Thyroid gland (tissue), 4 donors: ENCODE measurements around the gene DCAKD.

ENCODE experiments used
- POLR2A ChIP-seq, 2 donors: fragments of 450-650 bp; IDR thresholded peaks; one replicate each; pipeline ENCODE4 v1.6.1; 2017; ENCODE audit warnings: antibody characterized with exemption in 2 of 2, mild to moderate bottlenecking in 2 of 2, moderate library complexity in 1 of 2
- TF ChIP-seq, protein P1 (sequence below), 6 experiments: fragments of 200-600 bp in 3 of 6; fragments of 450-650 bp in 3 of 6; sonication (generic) in 3 of 6; IDR thresholded peaks; one replicate each; pipeline ENCODE4 v1.5.1; 2016 to 2019; ENCODE audit warnings: antibody characterized with exemption in 6 of 6, mild to moderate bottlenecking in 2 of 6, inconsistent platforms in 1 of 6, moderate library complexity in 1 of 6

DNA sequence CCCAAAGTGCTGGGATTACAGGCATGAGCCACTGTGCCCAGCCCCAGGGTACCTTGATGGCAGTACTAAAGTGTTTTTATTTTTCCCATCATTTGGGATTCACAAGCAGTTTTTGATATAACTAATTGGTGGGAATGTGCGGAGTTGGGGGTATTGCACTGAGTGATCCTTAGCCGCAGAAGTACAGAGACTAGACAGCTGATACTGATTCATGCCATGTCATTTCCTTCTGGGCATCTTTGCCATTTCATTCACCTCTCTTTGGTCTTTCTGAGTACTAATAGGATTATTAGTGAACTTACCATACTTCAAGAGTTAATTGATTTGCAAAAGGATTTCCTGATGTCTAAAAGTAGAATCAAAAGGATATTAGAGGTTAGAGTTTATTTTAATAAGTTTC lies 19.4 kb upstream of the DCAKD start:
- TF ChIP-seq POLR2A (IDR thresholded peaks at IDR 0.05) = no peak
- TF ChIP-seq, protein P1, sequence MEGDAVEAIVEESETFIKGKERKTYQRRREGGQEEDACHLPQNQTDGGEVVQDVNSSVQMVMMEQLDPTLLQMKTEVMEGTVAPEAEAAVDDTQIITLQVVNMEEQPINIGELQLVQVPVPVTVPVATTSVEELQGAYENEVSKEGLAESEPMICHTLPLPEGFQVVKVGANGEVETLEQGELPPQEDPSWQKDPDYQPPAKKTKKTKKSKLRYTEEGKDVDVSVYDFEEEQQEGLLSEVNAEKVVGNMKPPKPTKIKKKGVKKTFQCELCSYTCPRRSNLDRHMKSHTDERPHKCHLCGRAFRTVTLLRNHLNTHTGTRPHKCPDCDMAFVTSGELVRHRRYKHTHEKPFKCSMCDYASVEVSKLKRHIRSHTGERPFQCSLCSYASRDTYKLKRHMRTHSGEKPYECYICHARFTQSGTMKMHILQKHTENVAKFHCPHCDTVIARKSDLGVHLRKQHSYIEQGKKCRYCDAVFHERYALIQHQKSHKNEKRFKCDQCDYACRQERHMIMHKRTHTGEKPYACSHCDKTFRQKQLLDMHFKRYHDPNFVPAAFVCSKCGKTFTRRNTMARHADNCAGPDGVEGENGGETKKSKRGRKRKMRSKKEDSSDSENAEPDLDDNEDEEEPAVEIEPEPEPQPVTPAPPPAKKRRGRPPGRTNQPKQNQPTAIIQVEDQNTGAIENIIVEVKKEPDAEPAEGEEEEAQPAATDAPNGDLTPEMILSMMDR (IDR thresholded peaks at IDR 0.05) = no peak
